Stimulated activated CD4-positive, alpha-beta T cell treated with anti-CD3 and anti-CD28 coated beads, Interleukin-2, amount 100 ng/mL, for 4 hours (primary cell): ENCODE data around the gene KDM5B.
"Not testable (repeated sequence)": the region's sequence is repeated elsewhere in the genome, so short reads cannot be mapped to it uniquely, and the experiment has no call there.

Experiments used
- DNase-seq: peaks from one replicate; pipeline ENCODE4 v3.0.0-alpha.2; 2020; ENCODE audit warnings: low read depth

The KDM5B gene

GRCh38 chr1:202791077-202791747, 17.0 kb downstream of the KDM5B start:
- DNase-seq = no peak

GRCh38 chr1:202788800-202789199, 19.4 kb downstream of the KDM5B start:
- DNase-seq = no peak

GRCh38 chr1:202786804-202787203, 21.4 kb downstream of the KDM5B start:
- no peak for DNase-seq

- DNase-seq = no peak
These were observed 27.0 kb downstream of the KDM5B start for GRCh38 chr1:202781180-202781579.

- DNase-seq = no peak
These were observed 38.1 kb downstream of the KDM5B start for GRCh38 chr1:202770135-202770534.

- DNase-seq = no peak
These were observed 42.5 kb downstream of the KDM5B start for GRCh38 chr1:202765721-202766120.

GRCh38 chr1:202762019-202762418, 46.2 kb downstream of the KDM5B start:
- no peak for DNase-seq

- DNase-seq = no peak
These were observed 47.6 kb downstream of the KDM5B start for GRCh38 chr1:202760589-202760988.

GRCh38 chr1:202756391-202756790, 51.8 kb downstream of the KDM5B start:
- no peak for DNase-seq

- DNase-seq = no peak
These were observed 53.9 kb downstream of the KDM5B start for GRCh38 chr1:202754293-202754692.

- no peak for DNase-seq
These were observed 55.4 kb downstream of the KDM5B start for GRCh38 chr1:202752774-202753173.

GRCh38 chr1:202750761-202751160, 57.5 kb downstream of the KDM5B start:
- DNase-seq = no peak

- DNase-seq = no peak
These were observed 58.2 kb downstream of the KDM5B start for GRCh38 chr1:202750024-202750423.

- no peak for DNase-seq
These were observed 62.8 kb downstream of the KDM5B start for GRCh38 chr1:202745323-202745888.

GRCh38 chr1:202744770-202745169, 63.5 kb downstream of the KDM5B start:
- DNase-seq = not testable (repeated sequence)

- no peak for DNase-seq
These were observed 65.7 kb downstream of the KDM5B start for GRCh38 chr1:202742496-202742895.

- DNase-seq = no peak
These were observed 75.0 kb downstream of the KDM5B start for GRCh38 chr1:202733251-202733650.

- DNase-seq = no peak
These were observed 79.3 kb downstream of the KDM5B start for GRCh38 chr1:202728951-202729350.

- DNase-seq = no peak
These were observed 82.7 kb downstream of the KDM5B start for GRCh38 chr1:202725526-202725925.

- DNase-seq = no peak
These were observed 84.5 kb downstream of the KDM5B start for GRCh38 chr1:202723708-202724107.

- DNase-seq = not testable (repeated sequence)
These were observed 85.2 kb downstream of the KDM5B start for GRCh38 chr1:202723046-202723445.

GRCh38 chr1:202716654-202717053, 91.6 kb downstream of the KDM5B start:
- no peak for DNase-seq

- not testable (repeated sequence) for DNase-seq
These were observed 94.0 kb downstream of the KDM5B start for GRCh38 chr1:202714202-202714601.

- no peak for DNase-seq
These were observed 95.1 kb downstream of the KDM5B start for GRCh38 chr1:202713110-202713509.
